Gastroesophageal sphincter (tissue), 3 donors: Measurements from ENCODE around the gene PRB4.

Experiments used
- CTCF ChIP-seq, 4 experiments: fragments of 200-600 bp in 2 of 4; fragments of 450-650 bp in 2 of 4; sonication (generic) in 1 of 4; IDR thresholded peaks; one replicate each; pipeline ENCODE4 v1.5.1; 2017 to 2019; ENCODE audit warnings: antibody characterized with exemption in 4 of 4, mild to moderate bottlenecking in 2 of 4, moderate library complexity in 2 of 4
- EP300 ChIP-seq: sonication (generic); formaldehyde crosslinking; IDR thresholded peaks from one replicate; pipeline ENCODE4 v1.6.1; 2017; ENCODE audit warnings: antibody characterized with exemption, mild to moderate bottlenecking
- POLR2A ChIP-seq, 2 donors: fragments of 450-650 bp; IDR thresholded peaks; one replicate each; pipeline ENCODE4 v1.6.1; 2017; ENCODE audit warnings: antibody characterized with exemption in 2 of 2, mild to moderate bottlenecking in 2 of 2, moderate library complexity in 1 of 2

GRCh38 chr12:11264501-11264900, 45.7 kb downstream of the PRB4 start:
- TF ChIP-seq POLR2A (IDR thresholded peaks at IDR 0.05) = no peak
- no peak for TF ChIP-seq EP300
- TF ChIP-seq CTCF (IDR thresholded peaks at IDR 0.05) = no peak
